IPS-18a (cell line): ENCODE measurements around the gene TRMT1.

ENCODE experiments used
- H3K27ac ChIP-seq: one replicate; pipeline ENCODE4 v1.5.1; 2013; ENCODE audit warnings: low read length
- H3K27me3 ChIP-seq: one replicate; pipeline ENCODE4 v1.6.1; 2013; ENCODE audit warnings: mild to moderate bottlenecking, low read length; ENCODE audit not compliant: control insufficient read depth, insufficient read depth
- H3K36me3 ChIP-seq: one replicate; pipeline ENCODE4 v1.6.1; 2013; ENCODE audit warnings: low read depth, low read length; ENCODE audit not compliant: control insufficient read depth
- H3K4me1 ChIP-seq: one replicate; pipeline ENCODE4 v1.6.1; 2013; ENCODE audit warnings: low read depth, low read length; ENCODE audit not compliant: control insufficient read depth
- H3K4me3 ChIP-seq: one replicate; pipeline ENCODE4 v1.5.1; 2013; ENCODE audit warnings: low read length
- H3K9ac ChIP-seq: one replicate; pipeline ENCODE4 v1.6.1; 2013; ENCODE audit warnings: mild to moderate bottlenecking, low read length, moderate library complexity
- H3K9me3 ChIP-seq: one replicate; pipeline ENCODE4 v1.6.1; 2013; ENCODE audit warnings: low read depth, low read length; ENCODE audit not compliant: control insufficient read depth

TRMT1 gene

DNA sequence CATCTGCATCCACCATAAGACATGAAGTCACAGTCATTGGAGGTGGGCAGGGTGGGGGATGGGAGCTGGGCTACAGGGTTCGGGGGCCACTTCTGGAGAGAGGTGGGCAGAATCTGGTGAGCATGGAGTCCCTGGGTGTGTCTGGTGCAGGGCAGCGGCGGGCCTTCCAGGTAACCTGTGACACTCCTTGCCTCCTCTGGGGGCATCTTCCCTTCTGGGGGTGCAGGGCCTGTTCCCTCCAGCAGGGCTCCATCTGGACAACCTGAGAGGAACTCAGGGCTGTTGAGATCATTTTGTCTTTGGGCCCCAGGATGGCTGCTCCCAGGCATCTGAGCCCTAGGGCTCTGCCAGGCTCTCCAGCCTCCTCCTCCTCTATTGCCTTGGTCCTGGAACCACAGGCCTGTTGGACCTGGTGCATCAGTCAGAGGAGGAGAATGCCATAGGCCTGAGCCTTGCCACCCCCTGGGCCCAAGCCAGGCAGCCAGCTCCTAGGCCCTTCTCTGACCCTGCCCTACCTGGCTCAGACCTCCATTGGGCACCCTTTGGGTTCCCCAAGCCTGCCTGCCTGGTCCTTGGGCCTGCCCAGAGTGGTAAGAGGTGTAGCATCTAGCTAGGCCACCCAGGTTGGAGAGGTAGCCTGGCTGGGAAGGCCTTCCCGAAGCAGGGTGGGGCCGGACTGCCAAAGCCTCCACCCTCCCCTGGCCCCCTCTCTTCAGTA lies 27.2 kb downstream of the TRMT1 start:
- peaks cover 46% of the 10 kb centered on the region for H3K27me3 ChIP-seq
- H3K27ac ChIP-seq, result no peak overlapping the region
- no peaks in the 10 kb centered on the region for H3K9me3 ChIP-seq
- H3K4me3 ChIP-seq, result no peak overlapping the region
- H3K36me3 ChIP-seq, result no peaks in the 10 kb centered on the region
- peaks cover 8% of the 10 kb centered on the region for H3K4me1 ChIP-seq
- H3K9ac ChIP-seq, result no peak overlapping the region

GRCh38 chr19:13087795-13088537 lies 28.6 kb downstream of the TRMT1 start:
- peaks cover 9% of the 10 kb centered on the region for H3K4me1 ChIP-seq
- no peak overlapping the region for H3K4me3 ChIP-seq
- H3K27ac ChIP-seq, result no peak overlapping the region
- H3K36me3 ChIP-seq, result no peaks in the 10 kb centered on the region
- peaks cover 39% of the 10 kb centered on the region for H3K27me3 ChIP-seq
- no peak overlapping the region for H3K9ac ChIP-seq
- H3K9me3 ChIP-seq, result no peaks in the 10 kb centered on the region

DNA sequence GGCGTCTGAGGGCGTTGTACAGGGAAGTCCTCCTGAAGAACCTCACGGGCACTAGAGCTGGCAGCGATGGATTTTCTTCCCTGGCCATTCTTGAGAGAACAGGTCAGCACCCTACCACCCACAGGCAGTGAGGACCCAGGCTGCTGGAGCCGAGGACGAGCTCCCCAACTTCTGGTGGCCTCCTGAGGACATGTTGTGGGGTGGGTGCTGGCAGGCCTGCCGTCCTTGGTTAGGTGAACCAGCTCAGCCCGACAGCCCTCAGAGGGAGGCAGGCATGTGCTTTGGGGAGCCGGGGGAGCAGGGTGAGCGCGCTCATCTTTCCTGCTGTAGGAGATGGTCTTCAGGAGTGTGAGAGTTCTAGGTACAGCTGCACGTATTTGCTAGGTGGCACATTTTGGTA lies 29.2 kb downstream of the TRMT1 start:
- Histone ChIP-seq H3K9me3 (no peaks in the 10 kb centered on the region), H3K27ac (no peak overlapping the region), H3K4me3 (no peak overlapping the region), H3K9ac (no peak overlapping the region), H3K27me3 (peaks cover 32% of the 10 kb centered on the region), H3K36me3 (no peaks in the 10 kb centered on the region), H3K4me1 (peaks cover 15% of the 10 kb centered on the region)

DNA sequence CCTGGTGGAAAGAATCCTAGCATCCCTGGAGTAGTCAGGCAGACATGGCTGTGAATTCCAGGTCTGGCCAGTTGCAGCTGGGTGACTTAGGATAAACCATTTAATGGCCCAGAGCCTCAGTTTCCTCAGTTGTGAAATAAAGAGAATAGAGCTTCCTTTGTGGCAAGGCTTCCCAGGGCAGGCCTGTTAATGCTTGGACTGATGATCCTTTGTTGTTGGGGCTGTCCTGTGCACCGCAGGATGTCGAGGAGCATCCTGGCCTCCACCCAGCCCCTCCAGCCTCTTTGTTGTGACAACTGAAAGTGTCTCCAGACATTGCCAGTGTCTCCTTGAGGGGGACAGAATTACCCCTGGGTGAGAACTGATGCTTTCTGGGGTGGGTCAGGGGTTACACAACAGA lies 30.2 kb downstream of the TRMT1 start:
- Histone ChIP-seq H3K9me3 (no peaks in the 10 kb centered on the region), H3K4me3 (no peak overlapping the region), H3K9ac (no peak overlapping the region), H3K27ac (no peak overlapping the region), H3K4me1 (peaks cover 12% of the 10 kb centered on the region), H3K27me3 (peaks cover 23% of the 10 kb centered on the region), H3K36me3 (no peaks in the 10 kb centered on the region)

DNA sequence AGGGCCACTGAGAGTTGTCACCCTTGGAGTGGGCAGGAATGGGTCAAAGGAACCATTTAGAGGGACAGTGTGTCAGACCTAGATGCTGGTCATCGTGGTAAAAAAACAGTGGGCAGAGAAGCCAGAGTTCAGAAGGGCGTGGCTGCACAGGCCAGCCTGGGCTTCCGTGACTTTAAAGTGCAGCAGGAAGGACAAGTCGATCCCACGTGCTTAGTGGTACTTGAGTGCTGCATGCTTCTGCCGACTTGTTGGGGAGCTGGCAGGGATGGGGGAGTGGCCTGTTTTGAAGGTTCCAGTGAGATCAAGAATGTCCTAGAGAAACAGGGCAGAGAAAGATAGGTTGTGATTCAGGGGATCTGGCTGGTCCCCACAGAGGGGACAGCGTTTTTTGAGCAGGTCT lies 30.9 kb downstream of the TRMT1 start:
- no peak overlapping the region for H3K9ac ChIP-seq

DNA sequence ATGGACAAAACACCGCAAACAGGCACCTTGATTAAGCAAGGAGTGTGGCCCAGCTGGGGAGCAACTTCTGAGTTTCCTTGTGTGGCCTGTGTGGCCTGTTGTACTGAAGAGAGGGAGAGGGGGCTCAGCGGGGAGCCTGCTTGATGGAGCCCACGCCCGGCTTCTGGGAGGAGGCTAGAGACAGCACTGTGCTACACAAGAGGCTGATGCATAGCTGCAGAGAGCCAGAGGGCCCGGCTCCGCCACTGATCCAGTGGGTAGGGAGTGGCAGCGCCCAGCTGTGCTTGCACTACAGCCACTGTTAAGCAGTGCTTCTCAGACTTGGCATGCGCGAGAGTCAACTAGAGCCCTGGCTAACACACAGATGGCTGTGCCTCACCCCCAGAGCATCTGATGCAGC lies 32.9 kb downstream of the TRMT1 start:
- Histone ChIP-seq H3K9ac (no peak overlapping the region), H3K9me3 (no peaks in the 10 kb centered on the region), H3K4me1 (peaks cover 10% of the 10 kb centered on the region), H3K36me3 (no peaks in the 10 kb centered on the region), H3K27ac (no peak overlapping the region), H3K27me3 (peaks cover 15% of the 10 kb centered on the region), H3K4me3 (no peak overlapping the region)

More for the DNA sequence above, 30.9 kb downstream of the TRMT1 start:
- H3K36me3 ChIP-seq, result no peaks in the 10 kb centered on the region
- no peak overlapping the region for H3K27ac ChIP-seq
- no peaks in the 10 kb centered on the region for H3K9me3 ChIP-seq
- H3K4me1 ChIP-seq, result peaks cover 10% of the 10 kb centered on the region
- peaks cover 16% of the 10 kb centered on the region for H3K27me3 ChIP-seq
- H3K4me3 ChIP-seq, result no peak overlapping the region

GRCh38 chr19:13083008-13083404 lies 33.5 kb downstream of the TRMT1 start:
- Histone ChIP-seq H3K27me3 (peaks cover 15% of the 10 kb centered on the region), H3K9me3 (no peaks in the 10 kb centered on the region), H3K36me3 (no peaks in the 10 kb centered on the region), H3K4me3 (no peak overlapping the region), H3K27ac (no peak overlapping the region), H3K9ac (no peak overlapping the region), H3K4me1 (peaks cover 10% of the 10 kb centered on the region)

GRCh38 chr19:13082192-13083007 lies 34.1 kb downstream of the TRMT1 start:
- Histone ChIP-seq H3K4me3 (no peak overlapping the region), H3K27ac (no peak overlapping the region), H3K9ac (no peak overlapping the region), H3K4me1 (peaks cover 14% of the 10 kb centered on the region), H3K27me3 (peaks cover 15% of the 10 kb centered on the region), H3K9me3 (no peaks in the 10 kb centered on the region), H3K36me3 (no peaks in the 10 kb centered on the region)

DNA sequence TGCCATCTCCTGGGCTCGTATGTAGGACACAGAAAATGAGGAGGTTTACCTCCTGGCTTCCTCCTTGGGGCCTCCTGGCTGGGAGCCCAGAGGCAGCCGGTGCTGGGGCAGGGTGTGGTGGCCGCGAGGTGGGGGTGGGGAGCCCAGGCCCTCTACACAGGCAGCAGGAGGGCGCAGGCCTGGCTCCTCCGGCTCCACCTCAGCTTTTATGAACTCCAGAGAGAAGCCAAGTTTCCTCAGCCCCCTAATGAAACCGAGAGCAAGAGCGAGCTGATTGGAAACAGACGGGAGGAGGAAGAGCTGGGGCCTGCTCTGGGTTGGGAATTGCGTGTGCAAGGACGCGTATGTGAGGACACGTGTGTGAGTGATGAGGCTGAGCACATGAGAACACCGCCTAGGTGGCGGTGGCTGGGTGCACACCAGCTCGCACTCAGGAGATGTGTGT lies 37.0 kb downstream of the TRMT1 start:
- Histone ChIP-seq H3K36me3 (no peaks in the 10 kb centered on the region), H3K27ac (no peak overlapping the region), H3K9me3 (no peaks in the 10 kb centered on the region), H3K4me1 (peaks cover 18% of the 10 kb centered on the region), H3K4me3 (no peak overlapping the region), H3K27me3 (peaks cover 19% of the 10 kb centered on the region), H3K9ac (no peak overlapping the region)

DNA sequence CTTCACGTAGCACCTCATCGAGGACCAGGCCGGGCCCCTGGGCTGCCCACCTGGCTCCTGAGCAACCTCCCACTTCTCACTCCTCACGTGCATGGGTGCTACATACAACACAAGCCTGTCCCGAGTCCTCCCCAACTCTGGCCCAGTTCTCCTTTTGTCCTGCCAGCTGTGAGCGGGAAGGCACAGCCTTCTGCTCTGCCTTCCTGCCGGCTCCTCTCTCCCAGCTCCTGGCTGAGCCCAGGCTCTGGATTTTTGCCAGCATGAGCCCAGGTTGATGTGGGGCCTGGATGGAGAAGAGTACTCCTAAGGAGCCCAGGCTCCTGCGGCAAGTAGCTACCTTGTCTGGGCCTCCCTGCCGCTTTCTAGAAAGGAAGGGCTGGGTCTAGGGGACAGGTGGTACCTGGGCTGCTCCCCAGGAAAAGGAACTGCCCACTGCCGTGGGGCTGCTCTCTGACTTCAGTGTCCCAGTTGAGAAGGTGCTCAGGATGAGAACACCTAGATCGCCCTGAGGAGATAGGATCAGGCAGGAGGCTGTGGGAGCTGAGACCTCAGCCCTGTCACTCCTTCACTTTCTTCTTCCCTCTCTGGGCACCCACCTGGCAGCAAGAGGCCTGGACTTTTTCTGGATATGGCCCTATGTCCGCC lies 37.5 kb downstream of the TRMT1 start:
- no peaks in the 10 kb centered on the region for H3K9me3 ChIP-seq
- no peak overlapping the region for H3K27ac ChIP-seq
- H3K4me1 ChIP-seq, result peaks cover 18% of the 10 kb centered on the region
- no peak overlapping the region for H3K9ac ChIP-seq
- H3K36me3 ChIP-seq, result no peaks in the 10 kb centered on the region
- peaks cover 19% of the 10 kb centered on the region for H3K27me3 ChIP-seq
- H3K4me3 ChIP-seq, result no peak overlapping the region

- Histone ChIP-seq H3K9ac (no peak overlapping the region), H3K27ac (no peak overlapping the region), H3K27me3 (peaks cover 13% of the 10 kb centered on the region), H3K4me3 (no peak overlapping the region), H3K4me1 (peaks cover 18% of the 10 kb centered on the region), H3K36me3 (no peaks in the 10 kb centered on the region), H3K9me3 (no peaks in the 10 kb centered on the region)
Observed at GRCh38 chr19:13078381-13078780, 38.2 kb downstream of the TRMT1 start.
